ENCODE measurements around the gene COMMD2.

COMMD2 gene

DNA sequence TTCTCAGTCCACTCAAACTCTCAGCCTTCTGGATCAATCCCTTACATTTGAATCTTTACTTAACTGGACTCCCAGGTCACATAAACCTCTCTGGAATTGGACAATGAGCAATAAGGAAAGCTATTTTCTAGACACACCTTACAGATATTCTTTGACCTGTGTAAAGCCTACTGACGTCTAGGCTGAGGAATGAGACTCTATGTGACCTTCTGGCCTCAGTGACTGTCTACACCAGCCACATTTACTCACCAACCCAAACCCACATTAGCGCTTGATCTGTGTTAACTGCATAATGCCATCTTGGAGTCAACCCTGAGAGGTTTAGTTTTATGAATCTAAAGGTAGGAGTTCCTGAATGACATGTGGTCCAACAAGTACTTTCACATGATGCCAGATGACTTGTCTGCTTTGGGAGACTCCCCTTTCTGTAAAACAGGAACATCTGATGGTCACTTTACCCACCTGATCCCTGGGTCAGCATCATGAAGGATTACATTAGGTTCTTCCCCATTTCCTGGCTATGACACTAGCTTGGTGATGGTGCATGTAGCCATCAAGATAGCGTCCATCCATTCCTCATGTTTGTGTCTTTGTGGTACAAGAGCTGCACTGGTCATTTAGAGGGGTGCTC is 11.4 kb upstream of the COMMD2 start:
- DNase-seq (ENCODE audit: low read depth in 2 of 2): no peak

DNA sequence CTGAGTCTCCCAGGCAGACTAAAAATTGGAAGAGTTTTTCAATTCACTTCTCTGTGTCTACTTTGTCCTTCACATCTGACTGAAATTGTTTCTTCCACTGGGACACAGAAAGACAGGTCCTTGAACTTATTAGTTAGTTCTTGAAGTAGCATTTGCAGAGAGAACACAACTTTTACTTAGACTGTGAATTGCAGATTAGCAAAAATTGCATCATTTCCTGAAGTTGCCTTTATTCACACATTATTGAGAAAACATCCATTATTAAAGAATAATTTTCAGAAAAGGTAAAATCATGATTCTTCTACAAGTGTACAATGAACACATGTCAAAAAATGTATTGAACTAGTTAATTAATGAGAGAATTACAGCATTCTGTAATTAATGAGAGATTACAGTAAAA is 1.4 kb upstream of the COMMD2 start:
- DNase-seq (ENCODE audit: low read depth in 2 of 2): no peak

- DNase-seq (ENCODE audit: low read depth in 2 of 2): no peak
Observed at GRCh38 chr3:149752788-149753136, 473 bp upstream of the COMMD2 start.

DNA sequence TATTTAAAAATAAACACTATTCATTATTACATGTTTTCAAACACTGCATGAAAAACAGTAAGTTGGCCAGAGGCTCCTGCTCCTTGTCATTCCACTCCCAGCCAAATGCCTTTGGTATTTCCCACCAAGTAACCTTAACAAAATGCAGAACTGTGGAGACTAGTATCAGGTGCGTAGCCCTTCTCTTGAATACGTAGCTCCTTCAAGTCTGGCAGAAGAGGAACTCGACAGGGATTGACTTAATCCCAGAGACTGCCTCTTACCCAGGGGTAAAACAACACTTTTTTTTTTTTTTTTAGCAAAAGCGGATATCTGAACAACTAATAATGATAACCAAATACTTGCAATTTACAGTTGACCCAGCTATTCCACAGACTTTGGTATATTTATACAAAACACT is 738 bp downstream of the COMMD2 start:
- no peak for DNase-seq (ENCODE audit: low read depth in 2 of 2)

GRCh38 chr3:149744606-149745005 is 7.7 kb downstream of the COMMD2 start:
- no peak for DNase-seq (ENCODE audit: low read depth in 2 of 2)

GRCh38 chr3:149744151-149744550 is 8.1 kb downstream of the COMMD2 start:
- no peak for DNase-seq (ENCODE audit: low read depth in 2 of 2)

DNA sequence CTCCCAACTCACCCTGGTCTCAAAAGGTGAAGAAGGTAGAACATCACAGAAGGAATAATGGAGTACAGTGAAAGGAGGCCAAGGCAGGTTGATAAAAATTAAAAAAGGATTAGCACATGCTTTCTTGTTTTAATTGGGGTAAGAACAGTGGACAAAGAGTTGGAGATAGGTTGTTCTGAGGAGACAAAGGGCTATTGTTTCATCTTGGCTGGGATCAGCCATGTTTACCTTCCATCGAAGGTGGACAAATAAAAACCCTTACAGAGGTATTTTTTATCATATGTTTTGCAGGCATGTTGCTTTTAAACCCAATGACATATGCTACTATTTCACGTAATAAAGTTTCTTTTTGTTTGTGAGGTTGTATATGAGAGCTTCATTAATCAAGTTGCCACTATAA is 12.9 kb downstream of the COMMD2 start:
- DNase-seq (ENCODE audit: low read depth in 2 of 2): no peak

DNA sequence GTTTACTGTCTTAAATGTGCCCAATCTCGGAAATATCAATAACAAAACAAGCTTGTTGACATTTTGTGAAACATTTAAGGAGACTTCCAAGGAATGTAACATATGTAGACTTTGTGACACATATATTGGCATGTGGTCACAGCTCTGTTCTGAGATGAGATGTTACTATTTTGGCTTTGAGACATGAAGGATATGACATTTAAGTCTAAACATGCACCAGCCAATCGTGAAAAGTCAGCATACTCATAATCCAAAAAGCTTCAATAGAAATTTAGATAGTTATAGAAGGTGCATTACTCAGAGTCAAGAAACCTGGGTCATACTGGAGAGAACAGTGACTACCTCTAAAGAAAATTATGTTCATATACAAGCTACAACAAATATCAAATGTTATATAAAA is 13.4 kb downstream of the COMMD2 start:
- DNase-seq (ENCODE audit: low read depth in 2 of 2): no peak

GRCh38 chr3:149736953-149737205 is 15.4 kb downstream of the COMMD2 start:
- DNase-seq (ENCODE audit: low read depth in 2 of 2): no peak

DNA sequence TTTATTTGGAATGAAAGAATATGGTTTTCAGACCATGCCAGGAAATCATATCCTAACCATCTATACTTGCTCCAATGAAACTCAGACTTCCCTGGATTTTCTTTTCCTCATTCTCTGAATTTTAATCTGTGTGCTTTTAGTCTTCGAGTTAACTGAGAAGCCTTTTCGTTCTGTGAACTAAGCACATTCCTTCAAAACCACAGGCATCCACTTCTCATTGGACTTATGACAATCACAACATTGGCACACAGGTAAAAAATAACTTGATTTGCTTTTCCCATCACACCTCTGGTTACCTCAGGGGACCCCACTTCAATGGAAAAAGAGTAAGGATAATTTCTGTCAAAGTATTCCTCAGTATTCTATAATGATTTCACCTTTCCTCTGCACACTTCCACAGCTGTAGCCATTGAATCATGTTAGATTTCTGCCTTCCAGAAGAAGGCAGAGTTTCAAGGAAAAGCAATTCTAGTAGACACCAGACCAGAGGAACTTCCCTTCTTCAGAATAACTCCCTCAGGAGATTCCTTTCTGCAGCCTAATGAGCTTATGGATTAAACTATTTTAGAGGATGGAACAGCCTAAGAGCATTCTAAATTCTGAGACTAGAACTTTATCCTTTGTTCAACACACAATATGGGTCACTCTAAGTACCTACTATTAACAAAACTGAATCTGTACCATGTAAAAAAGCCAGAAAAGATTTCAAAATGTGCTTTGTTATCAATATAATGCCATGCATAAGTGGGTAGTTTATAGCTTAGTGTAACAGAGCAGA is 15.9 kb downstream of the COMMD2 start:
- DNase-seq (ENCODE audit: low read depth in 2 of 2): no peak

GRCh38 chr3:149732234-149732633 is 20.1 kb downstream of the COMMD2 start:
- no peak for DNase-seq (ENCODE audit: low read depth in 2 of 2)

GRCh38 chr3:149727656-149728055 is 24.6 kb downstream of the COMMD2 start:
- no peak for DNase-seq (ENCODE audit: low read depth in 2 of 2)

- DNase-seq (ENCODE audit: low read depth in 2 of 2): no peak
Observed at GRCh38 chr3:149726716-149727407, 25.4 kb downstream of the COMMD2 start.

DNA sequence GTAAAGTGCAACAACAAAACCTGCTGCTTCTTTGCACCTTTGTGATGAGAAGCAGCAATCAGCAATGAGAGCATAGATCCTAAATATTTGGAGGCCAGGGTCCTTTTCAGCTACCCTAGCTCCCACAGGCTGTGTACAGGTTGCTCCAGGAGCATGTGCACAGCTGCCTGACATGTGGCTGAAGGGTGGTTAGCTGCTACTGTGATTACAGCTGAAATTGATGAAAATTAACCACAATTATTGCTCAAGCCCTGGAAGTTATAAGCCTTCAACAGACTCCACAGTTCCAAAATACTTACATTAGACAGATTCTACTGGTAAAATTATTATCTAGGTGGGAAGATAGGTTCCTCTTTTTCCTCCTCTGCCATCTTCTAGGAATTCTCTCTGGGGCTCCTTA is 28.5 kb downstream of the COMMD2 start:
- no peak for DNase-seq (ENCODE audit: low read depth in 2 of 2)

DNA sequence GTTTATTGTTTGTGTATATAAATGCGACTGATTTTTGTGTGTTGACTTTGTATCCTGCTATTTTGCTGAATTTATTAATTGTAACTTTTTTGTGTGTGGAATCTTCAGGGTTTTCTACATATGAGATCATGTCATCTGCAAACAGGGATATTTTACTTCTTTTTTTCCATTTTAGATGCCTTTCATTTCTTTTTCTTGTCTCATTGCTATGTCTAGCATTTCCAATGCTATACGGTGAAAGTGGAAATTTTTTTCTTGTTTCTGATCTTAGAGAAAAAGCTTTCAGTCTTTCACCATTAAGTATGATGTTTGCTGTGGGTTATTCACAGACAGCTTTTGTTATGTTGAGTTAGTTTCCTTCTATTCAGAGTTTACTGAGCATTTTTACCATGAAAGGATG is 31.4 kb downstream of the COMMD2 start:
- DNase-seq (ENCODE audit: low read depth in 2 of 2): no peak

- DNase-seq (ENCODE audit: low read depth in 2 of 2): no peak
Observed at GRCh38 chr3:149717391-149718056, 34.8 kb downstream of the COMMD2 start.

DNA sequence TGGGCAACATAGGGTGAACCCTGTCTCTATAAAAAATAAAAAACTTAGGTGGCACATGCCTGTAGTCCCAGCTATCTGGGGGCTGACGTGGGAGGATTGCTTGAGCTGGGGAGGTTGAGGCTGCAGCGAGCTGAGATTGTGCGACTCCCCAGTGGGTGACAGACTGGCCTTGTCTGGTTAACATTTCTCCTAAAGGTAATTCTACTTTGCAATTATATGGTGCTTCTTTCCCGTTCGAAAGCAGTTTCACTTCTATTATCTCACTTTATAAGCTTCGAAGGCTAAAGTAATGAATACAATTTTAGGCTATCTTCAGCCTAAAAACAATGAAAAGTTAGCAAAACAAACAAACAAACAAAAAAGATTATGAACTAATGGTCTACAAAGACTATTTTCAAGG is 35.3 kb downstream of the COMMD2 start:
- no peak for DNase-seq (ENCODE audit: low read depth in 2 of 2)

DNA sequence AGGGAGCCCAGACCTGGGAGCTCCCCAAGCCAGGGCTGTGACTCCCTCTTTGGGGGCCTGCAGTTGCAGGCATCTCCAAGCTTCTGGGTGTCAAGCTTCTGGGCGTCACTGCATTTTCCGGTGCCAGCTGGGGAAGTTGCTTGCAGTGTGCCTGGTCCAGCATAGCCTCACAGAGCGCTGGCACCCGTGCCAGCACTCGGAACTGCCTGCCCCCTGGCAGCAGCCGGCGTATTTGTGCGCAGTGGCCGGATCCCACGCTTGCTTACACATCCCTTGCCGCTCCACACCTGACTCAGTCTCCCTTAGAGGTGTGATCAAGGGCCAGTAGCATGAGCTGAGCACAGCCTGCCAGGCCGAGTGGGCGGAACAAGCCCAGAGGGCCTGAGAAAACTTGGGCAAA is 37.0 kb downstream of the COMMD2 start:
- DNase-seq (ENCODE audit: low read depth in 2 of 2): no peak

- DNase-seq (ENCODE audit: low read depth in 2 of 2): no peak
Observed at GRCh38 chr3:149713730-149714654, 38.3 kb downstream of the COMMD2 start.

DNA sequence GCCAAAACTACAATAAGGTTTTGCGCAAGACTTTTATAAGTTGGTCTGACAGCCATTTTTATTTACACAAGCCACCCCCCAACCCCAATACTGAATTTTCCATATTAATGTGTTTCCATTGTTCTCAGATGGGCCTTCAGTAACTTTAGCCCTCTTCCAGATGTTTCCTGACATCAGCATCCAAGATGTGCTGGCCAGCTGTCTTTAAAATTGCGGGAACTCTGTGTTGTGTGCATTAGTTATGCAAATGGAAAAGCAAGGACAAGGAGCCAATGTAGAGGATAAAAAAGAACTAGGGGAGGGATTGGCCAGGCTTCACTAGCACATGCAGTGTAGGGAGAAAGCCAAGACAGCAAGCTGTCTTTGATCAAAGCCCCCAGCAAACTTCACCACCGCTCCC is 45.4 kb downstream of the COMMD2 start:
- no peak for DNase-seq (ENCODE audit: low read depth in 2 of 2)

DNA sequence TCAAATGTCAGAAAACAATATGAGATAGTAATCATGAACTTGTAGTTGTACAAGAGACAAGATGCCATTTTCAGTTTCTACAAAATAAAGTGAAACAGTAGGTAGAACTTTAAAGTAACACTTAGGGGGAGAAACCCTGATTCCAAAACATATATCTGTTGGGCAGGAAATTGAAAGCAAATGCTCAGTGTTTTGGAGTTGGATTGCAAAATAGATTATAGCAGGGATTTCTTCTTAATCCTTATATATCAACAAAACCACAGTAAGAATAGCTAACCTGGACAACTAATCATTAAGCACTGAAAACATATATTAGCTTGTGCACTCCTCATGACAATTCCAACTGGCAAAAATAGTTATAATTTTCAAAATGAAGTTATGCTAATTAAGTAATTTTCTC is 46.9 kb downstream of the COMMD2 start:
- DNase-seq (ENCODE audit: low read depth in 2 of 2): no peak

GRCh38 chr3:149703466-149703865 is 48.8 kb downstream of the COMMD2 start:
- no peak for DNase-seq (ENCODE audit: low read depth in 2 of 2)

Data from stimulated activated CD8-positive, alpha-beta memory T cell treated with anti-CD3 and anti-CD28 coated beads, Interleukin-7, amount 100 ng/mL, for 1 hour (primary cell).